GM23338 (cell line): ENCODE measurements around the gene APMAP. TPM values are rescaled to one million over a fixed set of nuclear protein-coding genes. Genes with fewer than 3 reads are reported as not detected.
A peak's percentile ranks its signal among the peaks of the same experiment; 100 is the strongest.

ENCODE experiments used
- ATAC-seq: fragments of 200-7000 bp; cut with Tn5 transposase; 3 replicates; pipeline ENCODE4 v1.9.1; 2020
- DNase-seq: peaks from one replicate; pipeline ENCODE4 v3.0.0-alpha.2; 2015; ENCODE audit warnings: low spot score
- H2AFZ ChIP-seq: fragments of 200-600 bp; sonication (generic); 2 replicates; pipeline ENCODE4 v1.8.0; 2016; ENCODE audit warnings: antibody characterized with exemption, mild to moderate bottlenecking, moderate library complexity
- H3F3A ChIP-seq: fragments of 200-600 bp; sonication (generic); replicated peaks from 2 replicates; pipeline ENCODE4 v1.8.0; 2017; ENCODE audit warnings: antibody characterized with exemption, mixed run types, low read depth
- H3K27ac ChIP-seq: fragments of 200-600 bp; sonication (generic); 2 replicates; pipeline ENCODE4 v1.6.1; 2016; ENCODE audit warnings: low read depth
- H3K27me3 ChIP-seq: fragments of 200-600 bp; sonication (generic); 2 replicates; pipeline ENCODE4 v1.8.0; 2016; ENCODE audit warnings: mild to moderate bottlenecking, mixed run types, moderate library complexity; ENCODE audit not compliant: insufficient read depth
- H3K36me3 ChIP-seq: fragments of 200-600 bp; sonication (generic); 2 replicates; pipeline ENCODE4 v1.8.0; 2016; ENCODE audit warnings: mild to moderate bottlenecking; ENCODE audit not compliant: insufficient read depth
- H3K4me1 ChIP-seq: fragments of 200-600 bp; sonication (generic); 2 replicates; pipeline ENCODE4 v1.8.0; 2016; ENCODE audit warnings: mild to moderate bottlenecking, moderate library complexity; ENCODE audit not compliant: insufficient read depth
- H3K4me2 ChIP-seq: fragments of 200-600 bp; sonication (generic); 2 replicates; pipeline ENCODE4 v1.7.1; 2017; ENCODE audit warnings: mixed run types
- H3K4me3 ChIP-seq: fragments of 200-600 bp; sonication (generic); 2 replicates; pipeline ENCODE4 v1.6.1; 2016; ENCODE audit warnings: mixed run types
- H3K79me2 ChIP-seq: fragments of 200-600 bp; sonication (generic); replicated peaks from 2 replicates; pipeline ENCODE4 v1.8.0; 2017; ENCODE audit warnings: mild to moderate bottlenecking; ENCODE audit not compliant: insufficient read depth
- H3K9me2 ChIP-seq: fragments of 200-600 bp; sonication (generic); 2 replicates; pipeline ENCODE4 v1.8.0; 2017; ENCODE audit not compliant: insufficient read depth
- H4K20me1 ChIP-seq: fragments of 200-600 bp; sonication (generic); replicated peaks from 2 replicates; pipeline ENCODE4 v1.8.0; 2017; ENCODE audit warnings: mild to moderate bottlenecking; ENCODE audit not compliant: insufficient read depth
- H3K27ac Mint-ChIP-seq: 2 replicates; pipeline ENCODE4 v1.8.0; 2020; ENCODE audit warnings: inconsistent platforms, mild to moderate bottlenecking, moderate library complexity, mixed read lengths
- H3K27me3 Mint-ChIP-seq: 3 replicates; pipeline ENCODE4 v1.8.0; 2022; ENCODE audit warnings: low read depth, mild to moderate bottlenecking, moderate library complexity, mixed read lengths, inconsistent platforms; ENCODE audit not compliant: insufficient read depth, poor library complexity
- H3K36me3 Mint-ChIP-seq: 3 replicates; pipeline ENCODE4 v1.8.0; 2021; ENCODE audit warnings: low read depth, mild to moderate bottlenecking, inconsistent platforms, moderate library complexity, mixed read lengths
- H3K4me1 Mint-ChIP-seq: 3 replicates; pipeline ENCODE4 v1.8.0; 2020; ENCODE audit warnings: mild to moderate bottlenecking, inconsistent platforms, mixed read lengths
- H3K4me3 Mint-ChIP-seq: 3 replicates; pipeline ENCODE4 v1.8.0; 2021; ENCODE audit warnings: moderate library complexity, mild to moderate bottlenecking, inconsistent platforms, mixed read lengths
- H3K9me3 Mint-ChIP-seq: 3 replicates; pipeline ENCODE4 v1.8.0; 2020; ENCODE audit warnings: moderate library complexity, mild to moderate bottlenecking, inconsistent platforms, mixed read lengths
- CREB1 ChIP-seq: fragments of 250-450 bp; sonication (Bioruptor Pico); IDR thresholded peaks from 2 replicates; pipeline ENCODE4 v1.5.0; 2020; ENCODE audit warnings: low read depth, mild to moderate bottlenecking, moderate library complexity
- EZH2 ChIP-seq: fragments of 200-600 bp; sonication (generic); IDR thresholded peaks from one replicate; pipeline ENCODE4 v1.8.0; 2017; ENCODE audit warnings: antibody characterized with exemption, mild to moderate bottlenecking, low read depth; ENCODE audit not compliant: unreplicated experiment
- EZH2phosphoT487 ChIP-seq: fragments of 200-600 bp; sonication (generic); IDR thresholded peaks from one replicate; pipeline ENCODE4 v1.8.1; 2018; ENCODE audit warnings: antibody characterized with exemption; ENCODE audit not compliant: unreplicated experiment
- JUNB ChIP-seq: IDR thresholded peaks from one replicate; pipeline ENCODE4 v1.6.1; 2016; ENCODE audit warnings: antibody characterized with exemption; ENCODE audit not compliant: unreplicated experiment
- NANOG ChIP-seq: IDR thresholded peaks from 2 replicates; pipeline ENCODE4 v1.6.1; 2016; ENCODE audit warnings: antibody characterized with exemption, borderline replicate concordance
- STAT1 ChIP-seq: IDR thresholded peaks from one replicate; pipeline ENCODE4 v1.6.1; 2016; ENCODE audit warnings: antibody characterized with exemption; ENCODE audit not compliant: unreplicated experiment
- ZNF114 ChIP-seq: fragments of 250-450 bp; sonication (Bioruptor Pico); IDR thresholded peaks from 2 replicates; pipeline ENCODE4 v1.5.0; 2020; ENCODE audit warnings: mild to moderate bottlenecking, moderate library complexity
- ZNF331 ChIP-seq: fragments of 250-450 bp; sonication (Bioruptor Pico); IDR thresholded peaks from 2 replicates; pipeline ENCODE4 v1.5.0; 2020; ENCODE audit warnings: low read depth, mild to moderate bottlenecking, moderate library complexity
- polyA plus RNA-seq: library from polyadenylated mRNA; unstranded; fragments of >200 nt; fragmentation: Nextera tagmentation; extraction: Ambion mirVana; gene quantifications from 2 replicates; pipeline ENCODE4 v1.2.1, GENCODE V29; 2016
- total RNA-seq: library from RNA; depleted of rRNA; stranded (reverse); fragments of >200 nt; shearing (Covaris generic); gene quantifications from 2 replicates; pipeline ENCODE4 v1.2.3, GENCODE V29; 2014
- TF ChIP-seq, protein P1 (sequence below): IDR thresholded peaks from one replicate; pipeline ENCODE4 v1.6.1; 2018; ENCODE audit warnings: antibody characterized with exemption; ENCODE audit not compliant: unreplicated experiment
- TF ChIP-seq, protein P2 (sequence below), 2 experiments: fragments of 200-600 bp in 1 of 2; sonication (generic) in 1 of 2; conservative IDR thresholded peaks; 2 replicates each; pipeline versions ENCODE4 v1.5.1 to v1.6.1; 2016 to 2017; ENCODE audit warnings: antibody characterized with exemption in 2 of 2, low read depth in 2 of 2, mild to moderate bottlenecking in 2 of 2, moderate library complexity in 1 of 2
- TF ChIP-seq, protein P3 (sequence below): IDR thresholded peaks from 2 replicates; pipeline ENCODE4 v1.6.1; 2016; ENCODE audit warnings: antibody characterized with exemption

The APMAP gene
- total and polyA plus RNA-seq, 2 experiments from 2014 or later = 31.7 to 72.3 TPM

DNA sequence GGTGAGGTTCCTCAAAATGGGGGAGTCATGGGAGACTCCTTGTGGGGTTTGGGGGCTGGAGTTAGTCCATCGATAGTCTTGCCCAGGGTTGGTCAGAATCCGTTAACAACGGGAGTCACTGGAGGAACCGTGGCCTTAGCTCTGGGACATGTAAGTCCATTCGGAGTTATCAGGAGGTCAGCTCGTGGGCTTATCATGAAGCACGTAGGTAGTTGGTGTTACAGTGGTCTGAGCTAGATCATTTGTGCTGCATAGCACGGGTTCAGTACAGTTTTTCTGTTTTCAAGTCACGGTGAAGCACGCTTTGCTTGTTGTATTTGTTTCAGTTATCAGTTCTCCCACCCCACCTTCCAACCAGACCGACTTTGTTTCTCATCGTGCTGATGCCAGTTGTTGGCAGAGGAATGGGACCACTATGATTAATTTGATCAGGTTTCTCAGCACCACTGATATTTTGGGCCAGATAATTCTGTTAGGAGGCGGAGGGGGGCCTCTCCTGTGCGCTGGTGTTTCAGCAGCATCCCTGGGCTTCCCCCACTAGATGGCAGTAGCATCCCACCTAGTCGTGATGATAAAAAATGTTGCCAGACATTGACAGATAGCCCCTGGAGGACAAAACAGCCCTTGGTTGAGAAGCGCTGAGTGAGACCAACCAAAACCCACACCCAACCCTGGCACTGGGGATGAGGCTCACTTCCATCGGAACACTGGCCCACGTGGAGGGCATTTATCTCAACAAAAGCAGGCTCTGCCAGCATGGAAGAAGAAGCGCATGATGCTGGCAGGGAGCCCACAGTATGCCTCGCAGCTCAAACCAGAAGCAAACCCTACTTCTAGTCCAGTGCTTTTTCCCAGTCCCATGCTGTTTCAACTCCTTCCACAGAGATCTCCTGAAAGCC lies 2.2 kb upstream of the APMAP start:
- ATAC-seq = peak; percentile 25
- 0 out of 2 replicates have a peak, but pooled peaks cover 2% of the 10 kb centered on the region for H3K27me3 ChIP-seq
- no peak overlapping the region for H3K27ac ChIP-seq
- TF ChIP-seq NANOG (no peak), EZH2 (no peak), EZH2phosphoT487 (no peak), CREB1 (no peak), JUNB (peak; percentile 52)
- TF ChIP-seq, protein P1, sequence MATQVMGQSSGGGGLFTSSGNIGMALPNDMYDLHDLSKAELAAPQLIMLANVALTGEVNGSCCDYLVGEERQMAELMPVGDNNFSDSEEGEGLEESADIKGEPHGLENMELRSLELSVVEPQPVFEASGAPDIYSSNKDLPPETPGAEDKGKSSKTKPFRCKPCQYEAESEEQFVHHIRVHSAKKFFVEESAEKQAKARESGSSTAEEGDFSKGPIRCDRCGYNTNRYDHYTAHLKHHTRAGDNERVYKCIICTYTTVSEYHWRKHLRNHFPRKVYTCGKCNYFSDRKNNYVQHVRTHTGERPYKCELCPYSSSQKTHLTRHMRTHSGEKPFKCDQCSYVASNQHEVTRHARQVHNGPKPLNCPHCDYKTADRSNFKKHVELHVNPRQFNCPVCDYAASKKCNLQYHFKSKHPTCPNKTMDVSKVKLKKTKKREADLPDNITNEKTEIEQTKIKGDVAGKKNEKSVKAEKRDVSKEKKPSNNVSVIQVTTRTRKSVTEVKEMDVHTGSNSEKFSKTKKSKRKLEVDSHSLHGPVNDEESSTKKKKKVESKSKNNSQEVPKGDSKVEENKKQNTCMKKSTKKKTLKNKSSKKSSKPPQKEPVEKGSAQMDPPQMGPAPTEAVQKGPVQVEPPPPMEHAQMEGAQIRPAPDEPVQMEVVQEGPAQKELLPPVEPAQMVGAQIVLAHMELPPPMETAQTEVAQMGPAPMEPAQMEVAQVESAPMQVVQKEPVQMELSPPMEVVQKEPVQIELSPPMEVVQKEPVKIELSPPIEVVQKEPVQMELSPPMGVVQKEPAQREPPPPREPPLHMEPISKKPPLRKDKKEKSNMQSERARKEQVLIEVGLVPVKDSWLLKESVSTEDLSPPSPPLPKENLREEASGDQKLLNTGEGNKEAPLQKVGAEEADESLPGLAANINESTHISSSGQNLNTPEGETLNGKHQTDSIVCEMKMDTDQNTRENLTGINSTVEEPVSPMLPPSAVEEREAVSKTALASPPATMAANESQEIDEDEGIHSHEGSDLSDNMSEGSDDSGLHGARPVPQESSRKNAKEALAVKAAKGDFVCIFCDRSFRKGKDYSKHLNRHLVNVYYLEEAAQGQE = no peak
- TF ChIP-seq, protein P2, sequence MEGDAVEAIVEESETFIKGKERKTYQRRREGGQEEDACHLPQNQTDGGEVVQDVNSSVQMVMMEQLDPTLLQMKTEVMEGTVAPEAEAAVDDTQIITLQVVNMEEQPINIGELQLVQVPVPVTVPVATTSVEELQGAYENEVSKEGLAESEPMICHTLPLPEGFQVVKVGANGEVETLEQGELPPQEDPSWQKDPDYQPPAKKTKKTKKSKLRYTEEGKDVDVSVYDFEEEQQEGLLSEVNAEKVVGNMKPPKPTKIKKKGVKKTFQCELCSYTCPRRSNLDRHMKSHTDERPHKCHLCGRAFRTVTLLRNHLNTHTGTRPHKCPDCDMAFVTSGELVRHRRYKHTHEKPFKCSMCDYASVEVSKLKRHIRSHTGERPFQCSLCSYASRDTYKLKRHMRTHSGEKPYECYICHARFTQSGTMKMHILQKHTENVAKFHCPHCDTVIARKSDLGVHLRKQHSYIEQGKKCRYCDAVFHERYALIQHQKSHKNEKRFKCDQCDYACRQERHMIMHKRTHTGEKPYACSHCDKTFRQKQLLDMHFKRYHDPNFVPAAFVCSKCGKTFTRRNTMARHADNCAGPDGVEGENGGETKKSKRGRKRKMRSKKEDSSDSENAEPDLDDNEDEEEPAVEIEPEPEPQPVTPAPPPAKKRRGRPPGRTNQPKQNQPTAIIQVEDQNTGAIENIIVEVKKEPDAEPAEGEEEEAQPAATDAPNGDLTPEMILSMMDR (conservative IDR thresholded peaks at IDR 0.05; ENCODE audit: low read depth in 2 of 2) = peak; percentile 89 to 91
- H3F3A ChIP-seq = no peaks in the 10 kb centered on the region
- Mint-ChIP-seq H3K4me1 (peaks cover 26% of the 10 kb centered on the region), H3K4me3 (no peak overlapping the region), H3K9me3 (no peaks in the 10 kb centered on the region; the same call in 2 of the 3 replicates), H3K27me3 (peaks cover 9% of the 10 kb centered on the region), H3K27ac (no peak overlapping the region), H3K36me3 (no peaks in the 10 kb centered on the region; the same call in 2 of the 3 replicates)
- no peak overlapping the region for H3K4me3 ChIP-seq
- no peaks in the 10 kb centered on the region for H3K9me2 ChIP-seq
- H3K4me2 ChIP-seq = no peak overlapping the region
- H3K4me1 ChIP-seq = peaks cover 8% of the 10 kb centered on the region; the same call in 1 of the 2 replicates
- peak; percentile 89 for DNase-seq
- peaks cover 9% of the 10 kb centered on the region for H4K20me1 ChIP-seq
- no peaks in the 10 kb centered on the region for H3K36me3 ChIP-seq
- peak overlapping the region; percentile 45; the same call in 1 of the 2 replicates for H2AFZ ChIP-seq
- H3K79me2 ChIP-seq = peaks cover 25% of the 10 kb centered on the region

DNA sequence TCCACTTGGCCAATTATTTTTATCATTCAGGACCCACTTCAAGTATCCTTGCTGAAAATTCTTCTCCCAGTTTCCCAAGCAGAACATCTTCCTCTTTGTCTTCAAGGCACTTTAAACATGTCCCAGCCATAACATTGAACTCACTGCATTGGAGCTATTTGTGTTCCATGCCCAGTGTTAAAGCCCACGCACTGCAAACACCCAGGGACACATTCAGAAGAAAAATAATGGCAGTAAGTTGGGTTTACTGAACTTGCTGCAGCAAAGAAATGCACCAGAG lies 1.6 kb upstream of the APMAP start:
- Histone ChIP-seq H3K4me1 (peaks cover 8% of the 10 kb centered on the region; the same call in 1 of the 2 replicates), H3K9me2 (no peaks in the 10 kb centered on the region), H3K36me3 (no peaks in the 10 kb centered on the region), H4K20me1 (peaks cover 14% of the 10 kb centered on the region), H3F3A (no peaks in the 10 kb centered on the region), H3K27ac (no peak overlapping the region), H2AFZ (0 out of 2 replicates have a peak overlapping the region, but pooled peaks have one; percentile 45), H3K27me3 (0 out of 2 replicates have a peak, but pooled peaks cover 2% of the 10 kb centered on the region), H3K4me3 (no peak overlapping the region), H3K4me2 (no peak overlapping the region), H3K79me2 (peaks cover 31% of the 10 kb centered on the region)
- Mint-ChIP-seq H3K9me3 (no peaks in the 10 kb centered on the region; the same call in 2 of the 3 replicates), H3K27me3 (peaks cover 9% of the 10 kb centered on the region), H3K4me3 (peak overlapping the region; percentile 10; the same call in 2 of the 3 replicates), H3K27ac (no peak overlapping the region), H3K4me1 (peaks cover 26% of the 10 kb centered on the region), H3K36me3 (no peaks in the 10 kb centered on the region; the same call in 2 of the 3 replicates)
- ATAC-seq (no peak), DNase-seq (no peak)
- TF ChIP-seq EZH2 (no peak), ZNF114 (CRISPR knock-in tag) (no peak), CREB1 (no peak), JUNB (no peak), ZNF331 (CRISPR knock-in tag) (no peak), STAT1 (no peak), NANOG (no peak)
- TF ChIP-seq, protein P2 (conservative IDR thresholded peaks at IDR 0.05; ENCODE audit: low read depth in 2 of 2) = no peak
- TF ChIP-seq, protein P3, sequence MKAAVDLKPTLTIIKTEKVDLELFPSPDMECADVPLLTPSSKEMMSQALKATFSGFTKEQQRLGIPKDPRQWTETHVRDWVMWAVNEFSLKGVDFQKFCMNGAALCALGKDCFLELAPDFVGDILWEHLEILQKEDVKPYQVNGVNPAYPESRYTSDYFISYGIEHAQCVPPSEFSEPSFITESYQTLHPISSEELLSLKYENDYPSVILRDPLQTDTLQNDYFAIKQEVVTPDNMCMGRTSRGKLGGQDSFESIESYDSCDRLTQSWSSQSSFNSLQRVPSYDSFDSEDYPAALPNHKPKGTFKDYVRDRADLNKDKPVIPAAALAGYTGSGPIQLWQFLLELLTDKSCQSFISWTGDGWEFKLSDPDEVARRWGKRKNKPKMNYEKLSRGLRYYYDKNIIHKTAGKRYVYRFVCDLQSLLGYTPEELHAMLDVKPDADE = no peak
